ENCODE measurements around the gene ERLIN1.

DNA sequence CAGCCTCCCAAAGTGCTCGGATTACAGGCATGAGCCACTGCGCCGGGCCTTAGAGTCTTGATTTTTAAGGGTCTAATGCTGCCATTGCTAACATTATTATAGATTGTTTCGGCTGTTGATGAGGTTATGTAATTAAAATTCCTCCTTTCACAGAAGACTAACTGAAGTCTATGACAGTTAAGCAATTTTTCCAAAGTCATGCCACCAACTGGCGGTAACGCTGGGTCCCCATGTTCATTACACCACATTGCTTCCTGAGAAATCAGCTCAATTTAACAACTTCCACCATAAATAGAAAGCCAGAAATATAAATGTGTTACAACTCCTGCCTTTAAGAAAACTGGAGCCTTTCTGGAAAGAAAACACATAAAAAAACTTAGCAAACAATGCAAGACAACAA is 3.5 kb downstream of the ERLIN1 start:
- TF ChIP-seq, protein P1, sequence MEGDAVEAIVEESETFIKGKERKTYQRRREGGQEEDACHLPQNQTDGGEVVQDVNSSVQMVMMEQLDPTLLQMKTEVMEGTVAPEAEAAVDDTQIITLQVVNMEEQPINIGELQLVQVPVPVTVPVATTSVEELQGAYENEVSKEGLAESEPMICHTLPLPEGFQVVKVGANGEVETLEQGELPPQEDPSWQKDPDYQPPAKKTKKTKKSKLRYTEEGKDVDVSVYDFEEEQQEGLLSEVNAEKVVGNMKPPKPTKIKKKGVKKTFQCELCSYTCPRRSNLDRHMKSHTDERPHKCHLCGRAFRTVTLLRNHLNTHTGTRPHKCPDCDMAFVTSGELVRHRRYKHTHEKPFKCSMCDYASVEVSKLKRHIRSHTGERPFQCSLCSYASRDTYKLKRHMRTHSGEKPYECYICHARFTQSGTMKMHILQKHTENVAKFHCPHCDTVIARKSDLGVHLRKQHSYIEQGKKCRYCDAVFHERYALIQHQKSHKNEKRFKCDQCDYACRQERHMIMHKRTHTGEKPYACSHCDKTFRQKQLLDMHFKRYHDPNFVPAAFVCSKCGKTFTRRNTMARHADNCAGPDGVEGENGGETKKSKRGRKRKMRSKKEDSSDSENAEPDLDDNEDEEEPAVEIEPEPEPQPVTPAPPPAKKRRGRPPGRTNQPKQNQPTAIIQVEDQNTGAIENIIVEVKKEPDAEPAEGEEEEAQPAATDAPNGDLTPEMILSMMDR (conservative IDR thresholded peaks at IDR 0.05): no peak
- TF ChIP-seq EZH2 (IDR thresholded peaks at IDR 0.05; ENCODE audit: low read depth): no peak

Data from PC-9 (cell line).